GM21576 (cell line): ENCODE results near the gene BCL11A.

Source experiments
- ATAC-seq: cut with Tn5 transposase; IDR thresholded peaks from one replicate; pipeline ENCODE4 v1.9.1; 2021; ENCODE audit warnings: mild to moderate bottlenecking, moderate library complexity; ENCODE audit not compliant: unreplicated experiment

Gene BCL11A

DNA sequence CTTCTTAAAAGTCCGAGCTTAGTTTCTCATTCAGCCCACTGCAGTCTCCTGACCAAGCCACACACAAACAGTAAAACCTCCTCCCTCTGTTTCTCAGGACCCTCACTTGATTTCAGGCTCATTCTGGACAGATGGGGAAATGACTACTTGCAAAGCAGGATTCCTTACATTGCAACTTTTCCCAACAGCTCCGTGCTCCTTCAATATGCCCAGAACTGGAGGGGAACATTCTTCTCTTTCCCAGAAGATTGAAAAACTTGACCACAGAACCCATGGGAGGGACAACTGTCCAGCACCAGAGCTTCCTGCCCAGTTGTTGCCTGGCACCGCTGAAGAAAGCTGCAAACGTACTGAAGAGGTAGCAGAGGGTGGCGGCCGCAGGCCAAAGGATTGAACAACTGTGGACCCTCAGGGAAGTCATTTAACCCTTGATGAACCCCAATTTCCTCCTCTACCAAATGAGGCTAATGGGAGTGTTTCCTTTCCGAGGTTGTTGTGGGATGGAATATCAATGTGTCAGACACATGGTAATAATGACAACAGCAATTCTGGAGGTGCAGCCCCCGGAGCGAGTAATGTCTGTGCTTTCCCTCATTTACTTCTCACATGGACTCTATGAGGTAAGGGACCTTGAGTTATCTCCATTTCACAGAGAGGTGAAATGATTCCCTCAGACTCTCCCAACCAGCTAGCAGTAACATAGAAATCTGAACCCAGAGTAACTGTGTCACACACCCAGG, 25.0 kb downstream of the BCL11A start:
- ATAC-seq: no peak

DNA sequence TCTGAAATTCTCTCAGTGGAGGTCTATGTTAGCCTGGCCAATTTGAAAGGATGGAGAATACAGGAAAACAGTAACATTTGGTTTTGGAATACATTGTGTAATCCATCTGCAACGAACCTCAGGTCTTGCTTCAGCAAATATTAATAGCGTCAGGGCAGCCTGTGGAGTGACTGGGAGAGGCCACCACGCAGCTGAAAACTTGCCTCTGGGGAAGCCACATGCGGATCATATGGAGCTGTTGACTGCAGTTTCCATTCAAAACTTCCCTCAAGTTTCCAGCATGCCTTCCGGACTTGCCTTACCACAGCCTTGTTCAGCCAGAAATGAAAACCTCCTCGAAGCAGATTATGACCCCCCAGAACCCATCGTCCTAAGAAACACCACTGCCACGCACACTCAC, 25.7 kb downstream of the BCL11A start:
- no peak for ATAC-seq

DNA sequence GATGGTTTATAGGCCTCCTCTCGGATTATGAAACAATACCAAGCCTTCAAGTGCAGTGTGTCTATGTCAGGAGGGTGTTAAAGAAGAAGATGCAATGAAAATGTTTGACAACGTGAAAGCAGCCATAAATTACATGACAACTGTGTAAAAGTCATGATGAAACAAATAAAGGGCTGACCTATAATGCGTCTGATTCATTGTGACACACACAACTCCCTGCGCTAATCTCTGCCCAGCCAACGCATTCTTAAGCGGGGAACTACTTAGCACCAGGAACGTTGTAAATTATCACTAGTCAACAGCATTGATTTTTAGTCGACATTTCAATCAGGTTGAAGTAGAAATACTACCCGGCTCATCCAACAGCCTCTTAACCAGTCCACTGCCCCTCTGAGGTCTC, 26.8 kb downstream of the BCL11A start:
- ATAC-seq: no peak

DNA sequence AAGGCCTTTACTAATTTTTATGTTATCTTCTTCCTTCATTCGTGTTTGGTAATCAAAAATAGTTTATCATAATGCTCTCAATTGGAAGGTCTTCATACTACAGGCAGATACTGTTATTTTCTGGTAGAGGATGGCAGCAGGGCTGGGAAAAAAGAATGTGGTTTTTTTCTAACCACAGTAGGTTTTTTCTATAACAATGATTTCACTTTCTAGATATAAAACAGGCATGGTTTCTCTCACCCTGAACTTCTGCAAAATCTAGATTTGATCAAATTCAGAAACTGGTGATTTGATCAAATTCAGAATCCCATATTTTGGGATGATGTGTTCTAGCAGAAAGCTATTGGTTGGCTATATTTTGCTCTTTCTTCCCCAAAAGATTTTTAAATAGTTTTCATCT, 27.6 kb downstream of the BCL11A start:
- no peak for ATAC-seq

DNA sequence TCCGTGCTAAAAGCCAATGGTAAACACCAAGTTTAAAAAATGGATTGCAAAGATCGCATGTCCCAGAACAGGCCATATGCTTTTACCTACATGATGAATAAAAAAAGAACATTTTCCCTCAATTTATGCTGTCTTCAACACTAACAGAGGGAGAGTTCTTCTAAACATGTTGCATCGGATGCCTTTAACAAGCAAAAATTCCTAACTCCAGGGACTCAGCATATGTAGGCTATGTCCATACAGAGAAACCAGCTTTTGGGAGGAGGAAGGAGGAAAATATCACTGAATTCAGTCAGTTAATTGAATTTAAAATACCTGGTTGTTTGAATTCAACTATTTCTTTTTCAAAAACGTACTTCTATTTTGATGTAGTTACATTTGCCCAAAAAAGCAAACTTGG, 28.6 kb downstream of the BCL11A start:
- ATAC-seq: no peak

DNA sequence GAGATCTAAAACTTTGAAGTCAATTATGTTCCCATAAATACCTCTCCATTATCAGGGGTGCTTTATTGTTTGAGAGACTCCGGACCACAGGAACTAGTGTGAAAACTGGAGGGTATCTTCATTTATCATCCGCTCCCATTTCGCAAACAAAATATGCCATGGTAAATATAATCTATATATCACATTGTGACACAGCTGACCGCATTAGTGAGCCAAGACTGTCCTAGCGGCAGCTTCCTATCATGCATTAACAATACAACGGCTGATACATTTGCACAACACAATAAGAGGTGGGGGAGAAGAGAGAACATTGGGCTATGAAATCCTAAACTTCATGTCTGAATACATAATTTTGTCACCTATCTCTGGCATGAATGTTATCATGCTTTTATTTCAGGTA, 29.5 kb downstream of the BCL11A start:
- no peak for ATAC-seq

DNA sequence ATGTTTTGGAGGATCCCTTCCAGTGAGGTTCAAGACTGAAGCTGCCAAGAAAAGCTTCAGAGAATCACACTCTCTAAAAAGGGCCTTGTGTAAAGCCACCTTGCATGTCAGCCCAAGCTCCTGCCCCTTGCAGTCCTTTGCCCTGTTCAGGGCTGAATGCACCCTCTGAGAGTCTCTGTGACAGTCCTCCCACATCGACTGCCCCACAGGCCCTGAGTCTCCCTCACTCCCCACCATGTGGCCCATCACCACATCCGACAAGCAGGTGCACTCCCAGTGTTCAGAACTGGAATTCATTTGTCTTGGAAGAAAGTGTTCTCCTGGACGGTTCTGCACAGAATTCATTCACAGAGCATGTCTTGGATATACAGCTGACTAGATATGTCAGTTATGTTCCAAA, 31.0 kb downstream of the BCL11A start:
- no peak for ATAC-seq

DNA sequence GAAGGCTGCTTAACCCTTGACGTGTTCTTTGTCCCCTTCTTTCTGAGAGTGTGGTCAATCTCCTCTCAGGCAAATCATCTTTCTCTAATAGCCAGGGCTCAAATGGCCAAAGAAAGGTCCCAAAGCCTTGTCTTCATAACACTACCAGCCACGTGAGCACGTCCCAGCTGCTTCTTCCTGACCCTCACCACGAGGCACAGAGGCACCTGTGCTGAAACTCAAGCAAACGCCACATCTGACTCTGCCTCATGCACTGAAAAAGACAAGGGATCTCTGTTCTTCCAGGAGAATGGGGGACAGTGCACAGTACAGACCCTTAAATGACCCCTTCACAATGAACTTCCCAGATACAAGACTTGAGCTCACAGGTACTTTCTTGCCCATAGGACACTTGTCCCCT, 31.8 kb downstream of the BCL11A start:
- no peak for ATAC-seq

DNA sequence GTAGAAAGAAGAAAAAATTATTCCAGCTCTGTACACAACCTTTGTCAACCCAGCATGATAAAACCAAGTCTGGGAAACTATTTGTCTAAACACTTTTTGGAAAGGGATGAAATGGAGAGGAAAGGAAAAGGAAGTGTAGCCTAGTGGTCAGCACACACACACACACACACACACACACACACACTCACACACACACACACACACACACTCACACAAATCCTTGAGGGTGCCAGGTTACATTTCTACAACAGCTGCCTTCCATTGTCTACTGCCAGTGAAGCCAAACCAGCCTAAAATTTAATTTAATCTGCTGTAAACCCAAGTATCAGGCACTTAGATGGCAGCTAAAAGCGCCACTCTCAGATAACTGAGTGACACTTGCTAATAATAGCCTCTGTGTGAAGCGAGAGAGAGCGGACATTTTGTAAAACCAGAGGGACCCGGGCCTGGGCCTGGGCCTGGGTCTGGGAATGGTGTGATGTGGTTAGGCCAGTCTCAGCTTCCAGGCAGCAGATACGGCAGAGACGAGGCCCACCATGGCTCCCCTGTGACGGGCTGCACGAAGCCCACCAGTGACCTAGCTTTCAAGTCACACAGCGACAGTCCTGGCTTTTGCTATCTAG, 32.4 kb downstream of the BCL11A start:
- ATAC-seq: no peak

DNA sequence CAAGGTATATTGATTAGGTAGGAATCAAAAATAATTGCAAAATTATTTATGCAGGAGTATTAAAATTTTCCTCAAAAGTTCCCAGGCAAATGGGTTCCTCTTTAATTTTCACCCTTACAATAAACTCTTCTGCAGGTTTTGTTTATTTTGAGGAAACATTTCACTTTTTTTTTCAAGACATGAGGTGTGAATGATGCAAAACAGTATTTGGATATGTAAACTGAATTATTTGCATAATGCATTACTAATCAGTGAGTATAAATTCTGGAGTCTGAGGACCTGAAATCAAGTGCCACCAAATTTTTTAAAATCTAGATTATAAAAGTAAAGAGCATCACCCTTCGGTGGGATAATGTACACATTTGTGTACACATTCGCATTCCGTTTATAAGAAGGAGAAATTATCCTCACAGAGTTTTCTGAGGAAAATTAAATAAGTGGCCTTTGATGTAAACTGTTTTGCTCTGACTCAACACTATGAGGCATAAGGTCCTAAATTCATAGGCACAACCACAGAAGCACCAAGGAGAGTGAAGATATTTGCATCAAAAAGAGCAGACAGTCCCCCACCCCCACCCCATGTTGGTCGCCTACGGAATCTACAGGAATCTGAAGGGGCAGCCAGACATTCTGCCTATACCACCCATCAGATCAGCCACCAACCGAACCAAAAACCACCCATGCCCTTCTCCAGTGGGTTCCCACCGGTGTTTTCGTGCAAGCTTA, 33.1 kb downstream of the BCL11A start:
- ATAC-seq: no peak

DNA sequence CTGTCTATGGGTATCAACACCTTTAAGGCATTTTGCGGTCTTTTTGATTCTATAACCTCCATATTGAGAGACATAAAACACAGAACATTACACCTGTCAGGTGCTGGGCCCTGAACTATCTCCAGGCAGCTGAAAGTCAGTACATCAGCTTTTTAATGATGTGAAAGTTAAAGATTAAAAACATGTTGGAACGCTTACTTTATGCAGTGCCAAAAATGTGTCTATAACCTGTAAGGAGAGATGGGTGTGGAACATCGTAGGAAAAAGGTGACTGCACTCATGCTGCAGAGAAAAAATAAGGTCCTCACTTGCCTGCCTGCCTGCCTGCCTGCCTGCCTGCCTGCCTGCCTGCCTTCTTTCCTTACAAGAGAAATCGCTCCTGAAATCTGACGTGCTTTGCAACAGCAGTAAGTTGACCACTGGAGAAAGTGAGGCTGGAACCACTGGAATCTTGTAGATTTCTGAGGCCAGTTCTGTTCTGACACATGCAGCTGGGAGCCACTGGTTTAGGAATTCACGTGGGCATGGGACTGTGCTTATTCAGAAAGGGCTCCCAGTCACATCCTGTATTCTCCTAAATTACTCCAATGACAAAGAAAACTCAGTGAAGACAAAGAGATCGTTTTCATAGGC, 34.1 kb downstream of the BCL11A start:
- no peak for ATAC-seq

DNA sequence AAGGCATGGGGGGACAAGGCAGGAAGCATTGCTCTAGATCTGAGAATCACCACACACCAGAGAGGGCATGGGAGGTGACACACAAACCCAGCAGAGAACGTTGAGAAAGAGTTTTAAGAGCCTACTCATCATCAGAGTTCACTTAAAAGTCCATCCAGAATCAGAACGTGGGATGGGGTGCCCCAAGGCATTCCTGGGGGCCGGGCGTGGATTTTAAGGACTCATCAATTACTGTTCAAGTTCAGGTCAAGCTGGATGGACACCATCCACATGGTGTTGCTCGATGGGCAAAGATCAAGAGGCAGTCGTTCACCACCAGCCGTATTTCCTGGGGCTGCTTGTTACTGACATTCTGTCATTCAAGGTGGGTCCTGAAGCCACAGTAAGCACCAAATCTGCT, 34.9 kb downstream of the BCL11A start:
- no peak for ATAC-seq

DNA sequence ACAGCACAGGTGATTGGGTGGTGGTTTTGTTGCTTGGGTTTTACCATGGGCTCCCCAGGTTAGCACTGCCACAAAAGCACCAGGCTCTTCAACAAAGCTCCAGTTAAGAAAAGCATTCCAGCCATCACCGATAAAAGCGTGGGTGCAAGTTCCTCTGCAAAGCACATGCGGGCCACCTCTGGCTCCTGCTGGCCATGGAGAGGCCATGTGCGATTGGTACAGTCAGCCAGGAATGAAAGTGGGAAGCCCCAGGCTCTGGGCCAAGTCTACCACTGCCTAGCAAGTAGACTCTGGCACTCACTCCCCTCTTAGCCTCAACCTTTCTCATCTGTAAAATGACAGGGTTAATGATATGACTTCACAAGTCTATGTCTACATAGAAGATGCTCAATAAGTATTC, 36.0 kb downstream of the BCL11A start:
- ATAC-seq: no peak

DNA sequence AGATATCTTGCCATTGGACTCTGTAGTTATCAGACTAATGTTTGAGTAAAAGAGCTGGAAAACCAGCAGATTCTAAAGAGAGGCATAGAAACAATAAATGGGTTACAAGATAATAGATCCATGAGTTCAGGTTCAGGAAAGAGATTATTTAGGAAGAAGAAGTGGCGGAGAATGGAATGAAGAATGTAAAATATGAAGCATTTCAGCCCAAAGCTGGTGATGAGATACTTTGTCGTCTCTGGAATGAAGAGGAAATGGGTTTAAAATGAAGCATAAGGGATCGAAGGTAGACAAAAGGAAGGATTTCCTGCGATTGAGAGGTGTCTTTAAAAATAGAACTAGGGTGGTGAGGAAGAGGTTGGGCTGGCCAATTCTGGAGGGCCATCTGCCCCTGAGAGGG, 36.6 kb downstream of the BCL11A start:
- no peak for ATAC-seq

DNA sequence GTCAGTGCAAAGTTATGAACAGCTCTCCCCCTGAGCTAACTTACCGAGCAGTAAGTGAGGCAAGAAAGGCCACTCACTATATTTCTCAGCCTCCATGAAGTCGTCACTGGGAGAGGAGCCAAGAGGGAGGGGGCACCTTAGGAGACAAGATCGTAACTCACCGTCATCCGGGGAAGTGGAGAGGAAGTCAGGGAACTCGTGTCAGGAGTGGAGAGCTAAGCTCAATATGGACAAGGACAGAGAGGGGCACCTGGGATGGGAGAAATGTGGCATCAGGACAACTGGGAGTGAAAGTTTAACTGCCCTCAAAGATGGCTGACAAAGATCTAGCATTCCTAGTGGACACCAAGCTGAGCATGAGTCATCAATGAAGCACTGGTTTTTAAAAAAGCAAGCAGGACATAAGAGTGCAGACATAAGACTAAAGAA, 37.1 kb downstream of the BCL11A start:
- ATAC-seq: no peak

DNA sequence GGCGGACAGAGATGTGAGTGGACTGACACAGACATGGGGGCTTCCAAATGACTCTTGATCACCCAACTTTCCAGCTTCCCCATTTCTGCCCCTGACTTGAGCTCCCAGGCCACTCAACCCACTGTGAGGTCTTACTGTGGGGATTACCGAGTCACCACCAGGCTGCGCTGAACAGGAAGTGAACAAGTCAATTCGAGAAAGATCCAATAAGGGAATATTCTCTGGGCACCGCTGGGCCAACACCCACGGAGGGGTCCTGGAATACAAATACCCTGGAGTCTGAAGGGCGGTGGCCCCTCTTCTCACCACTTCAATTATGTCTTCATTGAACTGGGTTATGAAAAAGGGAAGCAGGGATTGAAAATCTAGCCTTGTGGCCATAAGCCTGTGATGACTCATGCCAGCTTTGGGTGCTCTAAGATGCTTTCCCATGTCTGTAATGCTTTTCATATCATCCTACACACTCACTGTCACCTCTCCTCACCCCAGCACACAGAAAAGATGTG, 37.7 kb downstream of the BCL11A start:
- peak; percentile 87 for ATAC-seq

DNA sequence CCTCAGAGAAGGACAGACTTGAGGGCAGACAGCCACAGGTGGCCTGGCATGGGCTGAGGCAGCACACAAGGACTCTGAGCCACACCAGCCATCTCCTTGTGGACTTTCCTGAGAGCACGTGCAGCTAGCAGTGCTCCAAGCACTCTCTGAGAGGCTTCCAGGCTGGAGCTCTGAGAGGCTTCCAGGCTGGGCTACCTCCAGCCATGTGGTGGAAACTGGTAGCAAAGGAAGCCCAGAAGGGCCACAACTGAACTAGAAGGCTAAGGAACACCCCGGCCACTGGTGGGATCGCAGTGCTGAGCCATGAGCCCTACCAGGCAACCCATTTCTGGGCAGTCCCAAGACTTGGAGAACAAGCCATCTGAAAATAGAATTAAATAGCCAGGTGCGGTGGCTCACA, 39.5 kb downstream of the BCL11A start:
- no peak for ATAC-seq

DNA sequence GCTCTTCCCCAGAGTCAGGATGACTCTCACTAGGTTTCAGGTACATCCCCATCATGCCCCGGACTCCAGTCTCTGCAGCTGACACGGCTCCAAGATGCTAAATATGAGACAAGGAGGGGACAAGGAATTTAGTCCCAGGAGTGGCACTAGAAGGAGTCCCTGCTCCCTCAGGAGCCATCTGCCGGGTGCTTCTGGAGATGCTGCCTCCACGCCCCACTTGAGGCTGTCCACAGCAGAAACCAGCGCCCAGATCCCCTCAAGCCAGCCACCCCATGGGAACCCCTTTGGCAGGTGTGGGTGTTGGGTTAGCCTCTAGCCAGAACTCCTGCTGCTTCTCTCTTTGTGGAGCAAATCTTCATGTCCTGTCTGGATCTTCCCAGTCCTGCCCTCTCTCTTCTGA, 40.3 kb downstream of the BCL11A start:
- no peak for ATAC-seq

DNA sequence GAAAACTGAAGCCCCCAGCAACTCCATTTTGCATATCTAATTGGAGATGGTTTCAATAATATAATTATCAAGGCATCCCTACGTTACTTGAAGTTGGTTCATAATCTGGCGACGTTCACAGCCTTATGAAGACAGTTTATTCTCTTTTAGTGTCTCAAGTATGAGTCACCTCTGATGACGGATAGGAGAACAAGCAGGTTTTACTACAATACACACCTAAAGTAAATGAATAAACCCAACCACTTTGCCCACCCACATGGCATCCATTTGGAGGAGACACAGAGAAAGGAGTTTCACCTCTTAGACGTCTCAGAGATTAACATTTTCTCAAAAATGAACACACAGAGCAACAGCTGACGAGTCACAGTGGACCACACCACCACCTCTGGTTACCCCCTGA, 40.8 kb downstream of the BCL11A start:
- ATAC-seq: no peak

DNA sequence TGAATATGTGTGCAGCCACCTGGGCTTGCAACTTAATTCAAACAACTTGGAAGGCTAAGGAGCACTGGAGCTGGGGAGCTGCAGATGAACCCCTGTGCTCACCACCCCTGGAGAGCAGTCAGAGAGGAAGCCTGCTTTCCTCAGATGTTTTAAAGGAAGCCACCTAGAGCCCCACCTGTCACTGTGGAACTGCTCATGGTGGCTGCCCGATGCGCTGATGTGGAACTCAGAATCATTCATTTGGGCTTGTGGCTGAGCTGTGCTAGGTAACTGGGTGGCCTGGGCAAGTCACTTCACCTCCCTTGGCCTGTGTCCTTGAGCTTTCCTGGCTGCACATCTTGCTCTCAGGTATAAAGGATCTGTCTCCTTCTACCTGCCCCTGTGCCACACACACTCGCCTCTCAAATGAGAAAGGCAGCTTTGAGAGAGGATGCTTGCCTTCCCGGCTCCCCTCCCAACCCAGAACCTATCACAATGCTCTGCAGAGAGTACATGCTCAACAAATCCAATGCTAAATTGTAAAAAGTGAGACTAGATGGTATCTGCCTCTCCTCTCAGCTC, 41.3 kb downstream of the BCL11A start:
- peak; percentile 31 for ATAC-seq

DNA sequence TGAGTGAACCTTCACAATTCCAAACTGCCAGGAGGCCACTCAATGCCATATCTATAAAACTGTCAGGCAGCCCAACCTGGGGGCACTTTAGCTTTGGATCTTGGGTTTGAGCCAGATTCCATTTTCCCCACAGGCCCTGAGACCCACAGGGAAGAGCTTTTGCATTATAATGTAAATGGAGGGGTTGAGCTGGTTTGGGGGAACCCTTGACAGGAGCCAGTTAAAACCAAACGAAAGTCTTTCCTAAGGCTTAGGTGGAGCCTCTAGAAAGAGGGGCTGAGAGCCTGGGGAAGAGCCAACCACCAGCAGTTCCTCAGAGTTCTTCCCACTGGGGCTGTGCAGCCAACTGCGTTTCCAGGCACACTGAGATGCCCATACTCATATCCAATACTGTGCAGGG, 42.7 kb downstream of the BCL11A start:
- ATAC-seq: no peak
